A673 (cell line): Measurements from ENCODE around the gene TRPM2. TPM values are rescaled to one million over a fixed set of nuclear protein-coding genes. Genes with fewer than 3 reads are reported as not detected.
A peak's percentile ranks its signal among the peaks of the same experiment; 100 is the strongest.

ENCODE experiments used
- BruUV-seq: library from RNA; stranded (reverse); fragments of 400-500 nt; replicated peaks from 2 replicates; lab custom pipeline; 2021; lab: Mats Ljungman, UMichigan
- CTCF ChIA-PET: fragments of 300-600 bp; sonication (Branson Sonifier 250); formaldehyde crosslinking; loops from one replicate; lab custom pipeline; 2022; ENCODE audit warnings: antibody characterized with exemption; lab: Charles Lee
- POLR2A ChIA-PET: fragments of 300-600 bp; sonication (Branson Sonifier 250); formaldehyde crosslinking; loops from one replicate; lab custom pipeline; 2022; ENCODE audit warnings: antibody characterized with exemption; ENCODE audit not compliant: low non-redundant PET; lab: Charles Lee
- DNase-seq: peaks from one replicate; pipeline ENCODE4 v3.0.0-alpha.2; 2015; ENCODE audit warnings: low spot score
- H3K27ac ChIP-seq: fragments of 200-600 bp; sonication (generic); 2 replicates; pipeline ENCODE4 v1.5.1; 2016; ENCODE audit warnings: mixed run types, low read depth, mild to moderate bottlenecking, mixed read lengths, antibody characterized with exemption, low read length; ENCODE audit not compliant: poor library complexity, severe bottlenecking
- H3K27me3 ChIP-seq: fragments of 200-600 bp; sonication (generic); replicated peaks from 2 replicates; pipeline ENCODE4 v1.6.1; 2017; ENCODE audit warnings: mixed run types, low read depth, mild to moderate bottlenecking, mixed read lengths, antibody characterized with exemption, low read length; ENCODE audit not compliant: insufficient read depth, poor library complexity
- H3K36me3 ChIP-seq: fragments of 200-600 bp; sonication (generic); 2 replicates; pipeline ENCODE4 v1.6.1; 2016; ENCODE audit warnings: mixed run types, mild to moderate bottlenecking, mixed read lengths, antibody characterized with exemption, low read length; ENCODE audit not compliant: insufficient read depth, poor library complexity, severe bottlenecking
- H3K4me1 ChIP-seq: fragments of 200-600 bp; sonication (generic); 2 replicates; pipeline ENCODE4 v1.6.1; 2017; ENCODE audit warnings: mixed run types, mild to moderate bottlenecking, mixed read lengths, antibody characterized with exemption, low read length; ENCODE audit not compliant: insufficient read depth, poor library complexity, severe bottlenecking
- H3K4me3 ChIP-seq: fragments of 200-600 bp; sonication (generic); 2 replicates; pipeline ENCODE4 v1.5.1; 2016; ENCODE audit warnings: low read depth, mixed run types, mild to moderate bottlenecking, mixed read lengths, low read length; ENCODE audit not compliant: poor library complexity, severe bottlenecking
- H3K9me3 ChIP-seq: fragments of 200-600 bp; sonication (generic); 2 replicates; pipeline ENCODE4 v1.6.1; 2016; ENCODE audit warnings: mixed run types, low read depth, mild to moderate bottlenecking, mixed read lengths, antibody characterized with exemption, low read length; ENCODE audit not compliant: poor library complexity, severe bottlenecking
- EZH2 ChIP-seq: fragments of 200-600 bp; sonication (generic); IDR thresholded peaks from 2 replicates; pipeline ENCODE4 v1.6.1; 2017; ENCODE audit warnings: borderline replicate concordance, low read depth, mild to moderate bottlenecking, mixed read lengths, antibody characterized with exemption, low read length; ENCODE audit not compliant: poor library complexity, severe bottlenecking
- intact Hi-C: fragments of 100-400 bp; cut with micrococcal nuclease; formaldehyde crosslinking; loops from one replicate; pipeline ENCODE4 v1.10.0; 2022; ENCODE audit not compliant: unreplicated experiment
- total RNA-seq: library from RNA; stranded (reverse); gene quantifications from 2 replicates; pipeline ENCODE4 v1.2.3, GENCODE V29; 2021
- TF ChIP-seq, protein P1 (sequence below): fragments of 300-800, 200-600 bp; sonication (generic); conservative IDR thresholded peaks from 2 replicates; pipeline ENCODE4 v1.5.1; 2017; ENCODE audit warnings: low read depth, mild to moderate bottlenecking, antibody characterized with exemption, low read length, moderate library complexity, mixed read lengths

The TRPM2 gene
- total RNA-seq, 1 experiment from 2014 or later: 0.21 TPM

DNA sequence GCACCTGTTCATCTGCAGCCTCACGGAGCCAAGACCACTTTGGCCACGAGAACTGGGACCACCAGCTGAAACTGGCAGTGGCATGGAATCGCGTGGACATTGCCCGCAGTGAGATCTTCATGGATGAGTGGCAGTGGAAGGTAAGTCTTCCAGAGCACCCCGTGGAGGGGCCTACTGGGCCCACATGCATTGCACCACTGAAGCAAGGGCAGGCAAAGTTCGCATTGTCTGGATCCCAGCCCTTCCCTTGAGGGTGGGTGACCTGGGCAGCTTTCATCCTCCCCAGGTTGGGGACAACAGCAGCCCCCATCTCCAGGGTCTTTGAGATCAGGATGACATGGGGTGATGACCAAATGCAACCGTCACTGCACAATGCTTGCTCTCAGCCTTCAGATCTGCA, 37.5 kb downstream of the TRPM2 start:
- ChIA-PET POLR2A (no interaction called here), CTCF (no interaction called here)
- H3K27me3 ChIP-seq: no peaks in the 10 kb centered on the region
- no peak for DNase-seq
- intact Hi-C loops: no loop called here
- no peaks in the 10 kb centered on the region for H3K4me1 ChIP-seq
- no peaks in the 10 kb centered on the region for H3K36me3 ChIP-seq
- H3K4me3 ChIP-seq: no peak overlapping the region
- no peak overlapping the region for H3K27ac ChIP-seq
- BruUV-seq: no TSS peak
- no peak for TF ChIP-seq EZH2
- TF ChIP-seq, protein P1, sequence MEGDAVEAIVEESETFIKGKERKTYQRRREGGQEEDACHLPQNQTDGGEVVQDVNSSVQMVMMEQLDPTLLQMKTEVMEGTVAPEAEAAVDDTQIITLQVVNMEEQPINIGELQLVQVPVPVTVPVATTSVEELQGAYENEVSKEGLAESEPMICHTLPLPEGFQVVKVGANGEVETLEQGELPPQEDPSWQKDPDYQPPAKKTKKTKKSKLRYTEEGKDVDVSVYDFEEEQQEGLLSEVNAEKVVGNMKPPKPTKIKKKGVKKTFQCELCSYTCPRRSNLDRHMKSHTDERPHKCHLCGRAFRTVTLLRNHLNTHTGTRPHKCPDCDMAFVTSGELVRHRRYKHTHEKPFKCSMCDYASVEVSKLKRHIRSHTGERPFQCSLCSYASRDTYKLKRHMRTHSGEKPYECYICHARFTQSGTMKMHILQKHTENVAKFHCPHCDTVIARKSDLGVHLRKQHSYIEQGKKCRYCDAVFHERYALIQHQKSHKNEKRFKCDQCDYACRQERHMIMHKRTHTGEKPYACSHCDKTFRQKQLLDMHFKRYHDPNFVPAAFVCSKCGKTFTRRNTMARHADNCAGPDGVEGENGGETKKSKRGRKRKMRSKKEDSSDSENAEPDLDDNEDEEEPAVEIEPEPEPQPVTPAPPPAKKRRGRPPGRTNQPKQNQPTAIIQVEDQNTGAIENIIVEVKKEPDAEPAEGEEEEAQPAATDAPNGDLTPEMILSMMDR: no peak
- H3K9me3 ChIP-seq: peaks cover 4% of the 10 kb centered on the region

DNA sequence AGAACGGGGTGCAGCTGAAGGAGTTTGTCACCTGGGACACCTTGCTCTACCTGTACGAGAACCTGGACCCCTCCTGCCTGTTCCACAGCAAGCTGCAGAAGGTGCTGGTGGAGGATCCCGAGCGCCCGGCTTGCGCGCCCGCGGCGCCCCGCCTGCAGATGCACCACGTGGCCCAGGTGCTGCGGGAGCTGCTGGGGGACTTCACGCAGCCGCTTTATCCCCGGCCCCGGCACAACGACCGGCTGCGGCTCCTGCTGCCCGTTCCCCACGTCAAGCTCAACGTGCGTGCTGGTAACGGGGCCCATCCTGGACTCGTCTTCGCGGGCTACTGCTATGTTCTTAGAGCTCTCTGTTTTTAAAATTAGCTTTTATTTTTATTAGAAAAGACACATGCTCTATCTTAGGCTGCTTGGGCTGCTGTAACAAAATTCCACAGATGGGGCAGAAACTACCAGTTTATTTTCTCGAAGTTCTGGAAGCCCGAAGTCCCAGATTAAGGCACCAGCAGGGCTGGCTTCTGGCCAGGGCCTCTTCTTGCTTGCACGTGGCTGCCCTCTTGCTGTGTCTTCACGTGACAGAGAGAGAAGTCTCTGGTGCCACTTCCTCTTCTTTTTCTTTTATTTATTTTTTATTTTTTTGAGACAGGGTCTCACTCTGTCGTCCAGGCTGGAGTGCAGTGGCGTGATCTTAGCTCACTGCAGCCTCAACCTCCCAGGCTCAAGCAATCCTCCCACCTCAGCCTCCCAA, 38.1 kb downstream of the TRPM2 start:
- BruUV-seq: no TSS peak
- peak; percentile 16 for DNase-seq
- Histone ChIP-seq H3K27me3 (no peaks in the 10 kb centered on the region), H3K4me1 (no peaks in the 10 kb centered on the region), H3K36me3 (no peaks in the 10 kb centered on the region), H3K27ac (no peak overlapping the region), H3K4me3 (no peak overlapping the region), H3K9me3 (peaks cover 4% of the 10 kb centered on the region)
- intact Hi-C loops: no loop called here
- TF ChIP-seq, protein P1: no peak
- no peak for TF ChIP-seq EZH2
- ChIA-PET CTCF (no interaction called here), POLR2A (no interaction called here)

DNA sequence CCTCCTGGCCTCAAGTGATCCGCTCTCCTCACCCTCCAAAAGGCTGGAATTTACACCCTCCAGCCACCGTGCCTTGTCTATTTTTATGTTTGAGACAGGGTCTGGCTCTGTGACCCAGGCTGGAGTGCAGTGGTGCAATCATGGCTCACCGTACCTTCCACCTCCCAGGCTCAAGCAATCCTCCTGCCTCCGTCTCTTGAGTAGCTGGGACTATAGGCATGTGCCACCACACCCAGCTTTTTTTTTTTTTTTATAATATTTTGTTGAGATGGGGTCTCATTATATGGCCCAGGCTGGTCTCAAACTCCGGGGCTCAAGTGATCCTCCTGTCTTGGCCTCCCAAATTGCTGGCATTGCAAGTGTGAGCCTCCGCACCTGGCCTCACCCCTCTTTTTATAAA, 38.8 kb downstream of the TRPM2 start:
- POLR2A ChIA-PET: no interaction called here
- no peaks in the 10 kb centered on the region for H3K27me3 ChIP-seq

More for the DNA sequence above, 38.8 kb downstream of the TRPM2 start:
- H3K9me3 ChIP-seq: peaks cover 4% of the 10 kb centered on the region
- H3K36me3 ChIP-seq: no peaks in the 10 kb centered on the region
- no peak for DNase-seq
- H3K4me3 ChIP-seq: no peak overlapping the region
- no peak overlapping the region for H3K27ac ChIP-seq
- CTCF ChIA-PET: no interaction called here
- intact Hi-C loops: no loop called here
- no TSS peak for BruUV-seq
- TF ChIP-seq EZH2: no peak
- TF ChIP-seq, protein P1: no peak
- no peaks in the 10 kb centered on the region for H3K4me1 ChIP-seq
